Astrocyte of the cerebellum (primary cell): ENCODE measurements around the gene COL4A5.
A peak's percentile ranks its signal among the peaks of the same experiment; 100 is the strongest.

Experiments used
- DNase-seq: peaks from one replicate; pipeline ENCODE4 v3.0.0-alpha.2; 2011; ENCODE audit warnings: low read depth
- H3K4me3 ChIP-seq: 2 replicates; pipeline ENCODE4 v1.5.1; 2011; ENCODE audit warnings: mild to moderate bottlenecking, low read depth, low read length, moderate library complexity
- in situ Hi-C: cut with HindIII; loops from 2 replicates; pipeline ENCODE4 v1.10.0; 2017; ENCODE audit warnings: low sequenced_read_pairs
- TF ChIP-seq, protein P1 (sequence below): IDR thresholded peaks from 2 replicates; pipeline ENCODE4 v1.5.1; 2012; ENCODE audit warnings: low read length, low read depth, moderate library complexity, mild to moderate bottlenecking; ENCODE audit errors: missing control alignments

COL4A5 gene

DNA sequence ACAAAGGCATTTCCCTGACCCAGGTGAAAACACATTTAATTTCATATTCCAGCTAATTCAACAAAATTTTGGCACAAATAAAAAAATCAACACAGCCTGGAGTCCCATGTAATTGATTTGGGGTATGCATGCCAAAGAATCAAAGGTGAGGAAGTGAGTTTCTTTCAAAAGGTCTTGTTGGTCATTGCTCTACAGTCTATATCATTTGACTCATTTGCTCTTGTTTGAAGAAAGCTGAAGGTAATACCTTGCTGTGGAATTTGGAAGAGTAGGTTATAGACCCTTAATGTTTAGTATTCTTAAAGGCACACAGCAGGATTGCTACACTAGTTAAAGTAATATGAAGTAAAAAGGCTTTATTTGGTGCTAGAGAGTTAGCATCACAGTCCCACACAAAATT, 26.9 kb upstream of the COL4A5 start:
- TF ChIP-seq, protein P1, sequence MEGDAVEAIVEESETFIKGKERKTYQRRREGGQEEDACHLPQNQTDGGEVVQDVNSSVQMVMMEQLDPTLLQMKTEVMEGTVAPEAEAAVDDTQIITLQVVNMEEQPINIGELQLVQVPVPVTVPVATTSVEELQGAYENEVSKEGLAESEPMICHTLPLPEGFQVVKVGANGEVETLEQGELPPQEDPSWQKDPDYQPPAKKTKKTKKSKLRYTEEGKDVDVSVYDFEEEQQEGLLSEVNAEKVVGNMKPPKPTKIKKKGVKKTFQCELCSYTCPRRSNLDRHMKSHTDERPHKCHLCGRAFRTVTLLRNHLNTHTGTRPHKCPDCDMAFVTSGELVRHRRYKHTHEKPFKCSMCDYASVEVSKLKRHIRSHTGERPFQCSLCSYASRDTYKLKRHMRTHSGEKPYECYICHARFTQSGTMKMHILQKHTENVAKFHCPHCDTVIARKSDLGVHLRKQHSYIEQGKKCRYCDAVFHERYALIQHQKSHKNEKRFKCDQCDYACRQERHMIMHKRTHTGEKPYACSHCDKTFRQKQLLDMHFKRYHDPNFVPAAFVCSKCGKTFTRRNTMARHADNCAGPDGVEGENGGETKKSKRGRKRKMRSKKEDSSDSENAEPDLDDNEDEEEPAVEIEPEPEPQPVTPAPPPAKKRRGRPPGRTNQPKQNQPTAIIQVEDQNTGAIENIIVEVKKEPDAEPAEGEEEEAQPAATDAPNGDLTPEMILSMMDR = no peak
- H3K4me3 ChIP-seq = no peak overlapping the region
- no peak for DNase-seq
- in situ Hi-C loops = no loop called here

DNA sequence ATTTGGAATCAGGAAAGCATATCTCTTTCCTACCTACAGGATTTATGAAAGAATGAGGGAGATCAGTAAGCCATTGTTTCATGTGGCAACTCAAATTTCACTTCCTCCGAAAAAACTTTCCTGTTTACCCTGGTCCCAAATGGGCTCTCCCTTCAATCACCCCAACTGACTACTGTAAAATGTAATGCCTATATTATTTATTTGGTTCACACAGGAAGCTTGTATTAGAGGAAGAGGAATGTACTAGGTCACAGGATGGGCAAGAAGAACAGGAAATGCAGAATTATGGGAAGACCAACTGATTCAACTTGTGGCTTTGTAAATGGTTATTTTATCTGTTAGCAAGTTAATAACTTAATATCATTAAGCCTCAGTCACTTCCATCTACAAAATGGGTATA, 24.5 kb upstream of the COL4A5 start:
- no peak for DNase-seq
- no peak overlapping the region for H3K4me3 ChIP-seq
- TF ChIP-seq, protein P1 = no peak
- in situ Hi-C loops = no loop called here

DNA sequence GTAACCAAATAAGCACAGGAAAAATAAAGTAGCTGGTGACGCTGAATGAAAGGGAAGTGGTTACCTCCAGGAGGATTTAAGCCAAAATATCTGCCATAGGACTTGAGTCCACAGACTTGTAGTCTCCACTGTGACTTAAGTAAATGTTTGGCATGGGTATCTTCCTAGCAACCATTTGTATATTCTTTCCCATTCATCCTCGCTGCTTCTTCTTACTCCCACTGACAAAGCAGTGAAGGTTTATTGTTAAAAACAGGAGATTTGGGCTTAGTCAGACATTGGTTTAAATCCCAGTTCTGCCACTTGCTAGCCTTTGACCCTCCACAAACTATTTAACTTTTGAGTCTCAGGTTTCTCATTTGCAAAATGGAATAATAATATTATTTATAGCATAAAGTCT, 23.7 kb upstream of the COL4A5 start:
- peak; percentile 50 for DNase-seq
- H3K4me3 ChIP-seq = no peak overlapping the region
- in situ Hi-C loops = no loop called here
- TF ChIP-seq, protein P1 = no peak

DNA sequence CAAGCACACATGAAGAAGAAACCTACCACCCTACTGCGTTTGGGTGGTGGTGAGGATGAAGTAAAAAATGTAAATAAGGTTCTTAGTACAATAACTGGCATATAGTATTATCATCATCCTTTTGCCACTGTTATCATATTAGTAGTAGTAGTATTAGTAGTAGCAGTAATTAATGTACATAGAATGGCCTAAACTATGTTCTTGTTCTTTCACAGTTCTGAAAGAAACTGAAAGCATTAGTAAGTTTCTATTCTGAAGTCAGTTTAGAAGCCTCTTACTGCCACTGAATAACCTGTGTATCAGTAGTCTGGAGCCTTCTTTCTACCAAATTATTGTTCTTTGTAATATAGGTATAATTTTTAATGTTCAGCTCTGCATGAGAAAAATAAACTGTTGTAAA, 22.4 kb upstream of the COL4A5 start:
- no peak for DNase-seq
- in situ Hi-C loops = no loop called here
- TF ChIP-seq, protein P1 = no peak
- no peak overlapping the region for H3K4me3 ChIP-seq

DNA sequence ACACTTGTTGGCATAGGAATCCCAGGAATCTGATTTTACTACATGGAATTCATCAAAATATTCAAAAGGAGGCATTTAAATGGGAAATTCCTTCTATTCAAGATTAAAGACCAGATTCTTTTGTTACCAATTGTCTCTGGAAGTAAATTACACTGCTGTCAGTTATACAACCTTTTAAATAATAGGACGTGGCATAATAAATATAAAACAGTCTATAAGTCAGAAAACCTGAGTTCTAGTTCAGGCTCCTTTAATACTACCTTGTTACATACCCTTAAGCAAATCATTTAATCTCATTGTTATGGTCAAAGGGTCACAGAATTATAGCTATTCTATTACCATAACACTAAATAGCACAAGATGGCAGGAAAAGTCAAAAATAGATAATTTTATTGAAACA, 20.2 kb upstream of the COL4A5 start:
- TF ChIP-seq, protein P1 = no peak
- H3K4me3 ChIP-seq = no peak overlapping the region
- in situ Hi-C loops = no loop called here
- no peak for DNase-seq

DNA sequence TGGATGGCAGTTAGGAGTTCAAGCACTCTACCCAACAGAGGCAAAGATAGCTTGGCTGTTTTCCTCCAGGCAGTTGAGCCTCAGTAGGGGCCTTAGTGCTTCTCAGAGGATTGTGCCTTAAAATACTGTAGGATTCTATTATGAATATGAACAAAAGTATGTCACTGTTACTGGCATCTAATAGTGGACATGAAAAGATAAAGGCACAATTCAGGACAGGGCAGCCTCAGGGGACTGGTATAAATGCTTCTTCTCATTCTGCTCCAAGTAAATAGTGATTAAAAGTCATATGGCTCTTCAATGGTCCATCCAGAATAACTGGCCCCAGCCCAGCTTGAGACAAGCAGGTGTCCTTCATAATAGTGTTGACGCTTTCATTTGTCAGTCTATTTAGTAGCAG, 19.2 kb upstream of the COL4A5 start:
- DNase-seq = no peak
- TF ChIP-seq, protein P1 = no peak
- in situ Hi-C loops = no loop called here
- H3K4me3 ChIP-seq = no peak overlapping the region

DNA sequence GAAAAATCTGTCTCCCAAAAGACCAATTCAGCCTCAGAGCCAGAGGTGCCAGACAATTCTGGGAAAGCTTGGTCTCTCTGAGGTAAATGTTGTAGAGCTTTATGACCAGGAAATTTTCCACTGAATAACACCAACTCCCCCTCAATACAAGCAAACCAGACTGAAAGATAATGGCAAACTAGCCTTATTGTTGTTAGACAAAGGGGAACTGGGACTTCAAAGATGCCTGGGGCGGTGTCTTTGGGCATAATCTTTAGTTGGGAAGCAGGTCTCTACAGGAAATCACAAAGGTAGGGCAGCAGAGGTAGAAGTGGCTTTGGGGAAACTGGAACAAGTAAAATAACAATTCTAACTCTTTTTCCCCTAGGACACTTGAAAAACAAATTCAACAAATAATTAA, 13.4 kb upstream of the COL4A5 start:
- in situ Hi-C loops = no loop called here
- no peak overlapping the region for H3K4me3 ChIP-seq
- no peak for DNase-seq
- TF ChIP-seq, protein P1 = no peak
